Brain microvascular endothelial cell (primary cell): Measurements from ENCODE around the gene EHD4.
A peak's percentile ranks its signal among the peaks of the same experiment; 100 is the strongest.

Source experiments
- DNase-seq: peaks from one replicate; pipeline ENCODE4 v3.0.0-alpha.2; 2020
- H3K27ac ChIP-seq: fragments of 250-450 bp; sonication (Bioruptor Pico); 2 replicates; pipeline ENCODE4 v1.5.1; 2020; ENCODE audit warnings: mild to moderate bottlenecking, moderate library complexity
- H3K27me3 ChIP-seq: fragments of 250-450 bp; sonication (Bioruptor Pico); replicated peaks from 2 replicates; pipeline ENCODE4 v1.5.1; 2020; ENCODE audit warnings: mild to moderate bottlenecking
- H3K36me3 ChIP-seq: fragments of 250-450 bp; sonication (Bioruptor Pico); replicated peaks from 2 replicates; pipeline ENCODE4 v1.5.1; 2020; ENCODE audit warnings: mild to moderate bottlenecking
- H3K4me3 ChIP-seq: 2 replicates; pipeline ENCODE4 v1.5.1; 2011; ENCODE audit warnings: low read depth, mild to moderate bottlenecking, control low read depth, low read length, moderate library complexity
- in situ Hi-C: cut with HindIII; loops from 2 replicates; pipeline ENCODE4 v1.10.0; 2017; ENCODE audit warnings: low sequenced_read_pairs, low pct_ligation_motif_present
- TF ChIP-seq, protein P1 (sequence below): IDR thresholded peaks from 2 replicates; pipeline ENCODE4 v1.5.1; 2011; ENCODE audit warnings: low read depth, mild to moderate bottlenecking, moderate library complexity, low read length, control low read depth, inconsistent platforms; ENCODE audit errors: missing control alignments

The EHD4 gene

DNA sequence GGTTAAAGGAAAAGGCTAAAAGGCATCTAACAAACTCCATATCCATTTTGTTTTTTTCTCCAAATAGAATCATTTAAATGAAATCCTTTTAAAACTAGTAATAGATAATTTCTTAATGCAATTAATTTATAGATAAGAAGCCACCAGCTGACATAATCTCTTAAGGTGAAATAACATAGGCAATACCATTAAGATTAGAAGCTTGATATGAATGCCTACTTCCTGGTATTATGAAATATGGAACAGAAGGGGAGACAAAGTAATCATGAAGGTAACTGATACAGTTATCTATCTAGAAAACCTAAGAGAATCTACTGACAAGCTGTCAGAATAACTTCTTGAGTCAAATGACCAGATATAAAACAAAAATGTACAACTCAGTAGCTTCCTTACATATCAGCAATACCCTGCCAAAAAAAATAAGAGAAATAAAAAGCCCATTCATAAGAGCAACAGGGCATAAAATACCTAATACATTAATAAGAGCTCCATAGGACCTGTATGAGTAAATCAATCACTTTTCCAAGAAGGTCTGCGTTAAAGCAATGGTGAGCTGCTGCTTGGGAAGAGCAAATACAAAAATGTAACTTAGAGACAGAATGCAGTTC lies 10.7 kb downstream of the EHD4 start:
- in situ Hi-C loops: no loop called here

GRCh38 chr15:41961001-41961518 lies 11.3 kb downstream of the EHD4 start:
- H3K27me3 ChIP-seq: no peaks in the 10 kb centered on the region
- no peaks in the 10 kb centered on the region for H3K36me3 ChIP-seq
- in situ Hi-C loops: no loop called here
- DNase-seq: no peak
- peak overlapping the region; percentile 54 for H3K27ac ChIP-seq
- no peak overlapping the region for H3K4me3 ChIP-seq
- TF ChIP-seq, protein P1, sequence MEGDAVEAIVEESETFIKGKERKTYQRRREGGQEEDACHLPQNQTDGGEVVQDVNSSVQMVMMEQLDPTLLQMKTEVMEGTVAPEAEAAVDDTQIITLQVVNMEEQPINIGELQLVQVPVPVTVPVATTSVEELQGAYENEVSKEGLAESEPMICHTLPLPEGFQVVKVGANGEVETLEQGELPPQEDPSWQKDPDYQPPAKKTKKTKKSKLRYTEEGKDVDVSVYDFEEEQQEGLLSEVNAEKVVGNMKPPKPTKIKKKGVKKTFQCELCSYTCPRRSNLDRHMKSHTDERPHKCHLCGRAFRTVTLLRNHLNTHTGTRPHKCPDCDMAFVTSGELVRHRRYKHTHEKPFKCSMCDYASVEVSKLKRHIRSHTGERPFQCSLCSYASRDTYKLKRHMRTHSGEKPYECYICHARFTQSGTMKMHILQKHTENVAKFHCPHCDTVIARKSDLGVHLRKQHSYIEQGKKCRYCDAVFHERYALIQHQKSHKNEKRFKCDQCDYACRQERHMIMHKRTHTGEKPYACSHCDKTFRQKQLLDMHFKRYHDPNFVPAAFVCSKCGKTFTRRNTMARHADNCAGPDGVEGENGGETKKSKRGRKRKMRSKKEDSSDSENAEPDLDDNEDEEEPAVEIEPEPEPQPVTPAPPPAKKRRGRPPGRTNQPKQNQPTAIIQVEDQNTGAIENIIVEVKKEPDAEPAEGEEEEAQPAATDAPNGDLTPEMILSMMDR: no peak

More for the DNA sequence above, 10.7 kb downstream of the EHD4 start:
- H3K36me3 ChIP-seq: no peaks in the 10 kb centered on the region
- peak overlapping the region; percentile 54 for H3K27ac ChIP-seq
- TF ChIP-seq, protein P1: no peak
- H3K4me3 ChIP-seq: no peak overlapping the region
- no peaks in the 10 kb centered on the region for H3K27me3 ChIP-seq
- no peak for DNase-seq

- TF ChIP-seq, protein P1: no peak
- H3K4me3 ChIP-seq: no peak overlapping the region
- DNase-seq: no peak
- in situ Hi-C loops: no loop called here
- peak overlapping the region; percentile 21 for H3K27ac ChIP-seq
- no peaks in the 10 kb centered on the region for H3K27me3 ChIP-seq
- H3K36me3 ChIP-seq: peaks cover 7% of the 10 kb centered on the region
Measured at GRCh38 chr15:41958002-41958420, 14.3 kb downstream of the EHD4 start.

- Histone ChIP-seq H3K36me3 (peaks cover 13% of the 10 kb centered on the region), H3K4me3 (no peak overlapping the region), H3K27me3 (no peaks in the 10 kb centered on the region), H3K27ac (peak overlapping the region; percentile 21)
- in situ Hi-C loops: no loop called here
- no peak for DNase-seq
- TF ChIP-seq, protein P1: no peak
Measured at GRCh38 chr15:41957021-41957897, 15.1 kb downstream of the EHD4 start.

GRCh38 chr15:41955807-41956525 lies 16.4 kb downstream of the EHD4 start:
- in situ Hi-C loops: no loop called here
- Histone ChIP-seq H3K4me3 (no peak overlapping the region), H3K27me3 (no peaks in the 10 kb centered on the region), H3K27ac (no peak overlapping the region), H3K36me3 (peaks cover 21% of the 10 kb centered on the region)
- TF ChIP-seq, protein P1: peak; percentile 7
- no peak for DNase-seq
